ENCODE results near the gene DLK1. TPM values are rescaled to one million over a fixed set of nuclear protein-coding genes. Genes with fewer than 3 reads are reported as not detected.

The DLK1 gene
- 0.30 to 0.49 TPM (median 0.39 TPM) in 5 replicates for total RNA-seq (2022; extraction: Qiagen RNA extraction)

DNA sequence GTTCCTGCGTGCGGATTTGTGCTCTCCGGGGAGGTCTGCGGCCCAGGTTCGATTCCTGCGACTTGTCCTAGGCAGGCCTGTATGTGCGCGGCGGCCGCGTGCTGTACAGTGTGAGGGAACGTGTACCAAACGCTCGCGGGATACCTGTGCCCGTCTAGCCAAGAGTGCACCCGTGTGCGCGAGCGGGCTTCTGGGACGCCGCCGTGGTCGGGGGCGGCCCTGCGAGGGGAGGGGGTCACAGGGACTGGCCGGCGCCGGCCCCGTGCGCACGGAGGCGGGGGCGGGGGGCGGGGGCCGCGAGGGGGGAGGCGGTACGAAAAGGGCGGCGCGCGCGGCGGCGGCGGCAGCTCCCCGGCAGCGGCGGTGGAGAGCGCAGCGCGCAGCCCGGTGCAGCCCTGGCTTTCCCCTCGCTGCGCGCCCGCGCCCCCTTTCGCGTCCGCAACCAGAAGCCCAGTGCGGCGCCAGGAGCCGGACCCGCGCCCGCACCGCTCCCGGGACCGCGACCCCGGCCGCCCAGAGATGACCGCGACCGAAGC lies at the start of gene DLK1:
TSS of gene DLK1 (plus strand) at position 343 of the 536 bp plus-strand sequence. CDS start at position 520, 177 bp downstream.

Other genes with a start within 250 kb of the DLK1 start
- 5.9 to 9.6 TPM (median 7.4 TPM) in 5 replicates for gene BEGAIN, start 139.5 kb upstream of the DLK1 start, total RNA-seq (2022; extraction: Qiagen RNA extraction)
- gene MEG3, start 99.2 kb downstream of the DLK1 start, total RNA-seq (2022; extraction: Qiagen RNA extraction), result 39.9 to 63.4 TPM (median 53.8 TPM) in 5 replicates
- gene RTL1, start 176.8 kb downstream of the DLK1 start, total RNA-seq (2022; extraction: Qiagen RNA extraction), result 0.15 to 0.33 TPM (median 0.24 TPM) in 5 replicates